ELF-1 (cell line): Measurements from ENCODE around the gene PIAS1.
"Not testable (repeated sequence)": the region's sequence is repeated elsewhere in the genome, so short reads cannot be mapped to it uniquely, and the experiment has no call there.

Source experiments
- DNase-seq: peaks from one replicate; pipeline ENCODE4 v3.0.0-alpha.2; 2016; ENCODE audit warnings: low read depth, low spot score

The PIAS1 gene

GRCh38 chr15:68183616-68184315 lies 129.7 kb downstream of the PIAS1 start:
- DNase-seq = no peak

- no peak for DNase-seq
These were observed 130.7 kb downstream of the PIAS1 start for GRCh38 chr15:68184616-68185480.

- DNase-seq = no peak
These were observed 132.7 kb downstream of the PIAS1 start for GRCh38 chr15:68186671-68187397.

- no peak for DNase-seq
These were observed 133.4 kb downstream of the PIAS1 start for GRCh38 chr15:68187559-68187958.

GRCh38 chr15:68188647-68189046 lies 134.5 kb downstream of the PIAS1 start:
- no peak for DNase-seq

- no peak for DNase-seq
These were observed 135.9 kb downstream of the PIAS1 start for GRCh38 chr15:68190048-68190447.

- no peak for DNase-seq
These were observed 137.4 kb downstream of the PIAS1 start for GRCh38 chr15:68191555-68191954.

- no peak for DNase-seq
These were observed 138.0 kb downstream of the PIAS1 start for GRCh38 chr15:68192117-68192516.

- no peak for DNase-seq
These were observed 138.8 kb downstream of the PIAS1 start for GRCh38 chr15:68192804-68193486.

GRCh38 chr15:68195336-68196112 lies 141.4 kb downstream of the PIAS1 start:
- no peak for DNase-seq

GRCh38 chr15:68196445-68197169 lies 142.5 kb downstream of the PIAS1 start:
- no peak for DNase-seq

GRCh38 chr15:68197170-68197492 lies 143.0 kb downstream of the PIAS1 start:
- DNase-seq = no peak

- no peak for DNase-seq
These were observed 143.7 kb downstream of the PIAS1 start for GRCh38 chr15:68197661-68198437.

- DNase-seq = peak; percentile 54
These were observed 145.2 kb downstream of the PIAS1 start for GRCh38 chr15:68199340-68199739.

- DNase-seq = peak; percentile 48
These were observed 146.1 kb downstream of the PIAS1 start for GRCh38 chr15:68200016-68200861.

- DNase-seq = no peak
These were observed 147.2 kb downstream of the PIAS1 start for GRCh38 chr15:68201153-68201878.

- no peak for DNase-seq
These were observed 147.8 kb downstream of the PIAS1 start for GRCh38 chr15:68201879-68202261.

- DNase-seq = not testable (repeated sequence)
These were observed 148.9 kb downstream of the PIAS1 start for GRCh38 chr15:68202994-68203393.
